Measurements from ENCODE around the gene INO80E.

Gene INO80E

DNA sequence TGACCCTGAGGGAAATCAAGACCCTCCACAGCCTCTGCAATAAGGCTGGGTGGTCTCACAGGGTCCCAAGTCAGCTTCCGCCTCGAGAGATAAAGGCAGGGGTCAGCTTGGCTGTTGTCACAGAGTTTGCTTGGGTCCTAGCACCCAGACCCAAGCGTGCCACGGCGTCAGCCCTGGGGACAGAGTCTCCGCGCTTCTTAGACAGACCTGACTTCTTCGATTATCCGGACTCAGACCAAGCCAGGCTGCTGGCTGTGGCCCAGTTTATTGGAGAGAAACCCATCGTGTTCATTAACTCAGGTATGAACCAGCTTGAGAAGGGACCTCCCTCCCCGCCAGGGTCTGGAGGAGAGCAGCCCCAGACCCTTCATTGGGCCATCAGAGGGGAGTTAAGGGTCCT lies 27.5 kb downstream of the INO80E start:
- Histone ChIP-seq H3K27ac (replicated peaks) (no peak overlapping the region), H3K4me3 (replicated peaks; ENCODE audit: insufficient read depth, low read length) (no peak overlapping the region), H3K27me3 (ENCODE audit: insufficient read depth, poor library complexity, severe bottlenecking) (peaks cover 34% of the 10 kb centered on the region)
- TF ChIP-seq SPI1 (IDR thresholded peaks at IDR 0.05; ENCODE audit: borderline replicate concordance, low read depth) (no peak), GABPA (IDR thresholded peaks at IDR 0.05; ENCODE audit: low read depth) (no peak), POLR2AphosphoS5 (IDR thresholded peaks at IDR 0.05; ENCODE audit: low read depth) (no peak)
- TF ChIP-seq, protein P1, sequence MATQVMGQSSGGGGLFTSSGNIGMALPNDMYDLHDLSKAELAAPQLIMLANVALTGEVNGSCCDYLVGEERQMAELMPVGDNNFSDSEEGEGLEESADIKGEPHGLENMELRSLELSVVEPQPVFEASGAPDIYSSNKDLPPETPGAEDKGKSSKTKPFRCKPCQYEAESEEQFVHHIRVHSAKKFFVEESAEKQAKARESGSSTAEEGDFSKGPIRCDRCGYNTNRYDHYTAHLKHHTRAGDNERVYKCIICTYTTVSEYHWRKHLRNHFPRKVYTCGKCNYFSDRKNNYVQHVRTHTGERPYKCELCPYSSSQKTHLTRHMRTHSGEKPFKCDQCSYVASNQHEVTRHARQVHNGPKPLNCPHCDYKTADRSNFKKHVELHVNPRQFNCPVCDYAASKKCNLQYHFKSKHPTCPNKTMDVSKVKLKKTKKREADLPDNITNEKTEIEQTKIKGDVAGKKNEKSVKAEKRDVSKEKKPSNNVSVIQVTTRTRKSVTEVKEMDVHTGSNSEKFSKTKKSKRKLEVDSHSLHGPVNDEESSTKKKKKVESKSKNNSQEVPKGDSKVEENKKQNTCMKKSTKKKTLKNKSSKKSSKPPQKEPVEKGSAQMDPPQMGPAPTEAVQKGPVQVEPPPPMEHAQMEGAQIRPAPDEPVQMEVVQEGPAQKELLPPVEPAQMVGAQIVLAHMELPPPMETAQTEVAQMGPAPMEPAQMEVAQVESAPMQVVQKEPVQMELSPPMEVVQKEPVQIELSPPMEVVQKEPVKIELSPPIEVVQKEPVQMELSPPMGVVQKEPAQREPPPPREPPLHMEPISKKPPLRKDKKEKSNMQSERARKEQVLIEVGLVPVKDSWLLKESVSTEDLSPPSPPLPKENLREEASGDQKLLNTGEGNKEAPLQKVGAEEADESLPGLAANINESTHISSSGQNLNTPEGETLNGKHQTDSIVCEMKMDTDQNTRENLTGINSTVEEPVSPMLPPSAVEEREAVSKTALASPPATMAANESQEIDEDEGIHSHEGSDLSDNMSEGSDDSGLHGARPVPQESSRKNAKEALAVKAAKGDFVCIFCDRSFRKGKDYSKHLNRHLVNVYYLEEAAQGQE (IDR thresholded peaks at IDR 0.05; ENCODE audit: insufficient replicate concordance, low read depth) = no peak
- TF ChIP-seq, protein P2, sequence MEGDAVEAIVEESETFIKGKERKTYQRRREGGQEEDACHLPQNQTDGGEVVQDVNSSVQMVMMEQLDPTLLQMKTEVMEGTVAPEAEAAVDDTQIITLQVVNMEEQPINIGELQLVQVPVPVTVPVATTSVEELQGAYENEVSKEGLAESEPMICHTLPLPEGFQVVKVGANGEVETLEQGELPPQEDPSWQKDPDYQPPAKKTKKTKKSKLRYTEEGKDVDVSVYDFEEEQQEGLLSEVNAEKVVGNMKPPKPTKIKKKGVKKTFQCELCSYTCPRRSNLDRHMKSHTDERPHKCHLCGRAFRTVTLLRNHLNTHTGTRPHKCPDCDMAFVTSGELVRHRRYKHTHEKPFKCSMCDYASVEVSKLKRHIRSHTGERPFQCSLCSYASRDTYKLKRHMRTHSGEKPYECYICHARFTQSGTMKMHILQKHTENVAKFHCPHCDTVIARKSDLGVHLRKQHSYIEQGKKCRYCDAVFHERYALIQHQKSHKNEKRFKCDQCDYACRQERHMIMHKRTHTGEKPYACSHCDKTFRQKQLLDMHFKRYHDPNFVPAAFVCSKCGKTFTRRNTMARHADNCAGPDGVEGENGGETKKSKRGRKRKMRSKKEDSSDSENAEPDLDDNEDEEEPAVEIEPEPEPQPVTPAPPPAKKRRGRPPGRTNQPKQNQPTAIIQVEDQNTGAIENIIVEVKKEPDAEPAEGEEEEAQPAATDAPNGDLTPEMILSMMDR (IDR thresholded peaks at IDR 0.05; ENCODE audit: insufficient read depth, low read length) = no peak
- DNase-seq (ENCODE audit: low read depth in 1 of 2, low spot score in 1 of 2) = no peak

DNA sequence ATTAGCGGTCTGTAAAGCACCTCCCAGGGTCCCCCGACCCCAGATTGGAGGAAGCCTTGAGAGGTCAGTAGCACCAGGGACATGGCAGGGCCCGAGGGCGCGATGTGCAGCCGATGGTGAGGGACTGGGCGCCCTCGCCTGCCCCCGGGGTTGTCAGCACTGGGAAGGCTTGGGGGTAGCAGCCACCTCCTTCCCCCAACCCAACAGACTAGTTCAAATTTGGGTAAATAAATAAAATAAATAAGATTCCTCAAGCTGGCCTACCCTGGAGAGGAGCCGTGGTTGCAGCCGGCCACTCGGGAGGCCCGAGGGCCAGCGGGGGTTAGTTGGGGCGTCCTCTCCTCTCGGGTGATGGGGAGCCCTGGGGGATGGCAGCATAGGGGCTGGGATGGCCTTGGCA lies 28.4 kb downstream of the INO80E start:
- H3K4me3 ChIP-seq (replicated peaks; ENCODE audit: insufficient read depth, low read length) = no peak overlapping the region
- no peak overlapping the region for H3K27ac ChIP-seq (replicated peaks)
- DNase-seq (ENCODE audit: low read depth in 1 of 2, low spot score in 1 of 2) = no peak
- TF ChIP-seq POLR2AphosphoS5 (IDR thresholded peaks at IDR 0.05; ENCODE audit: low read depth) (no peak), SPI1 (IDR thresholded peaks at IDR 0.05; ENCODE audit: borderline replicate concordance, low read depth) (no peak)
- TF ChIP-seq, protein P2 (IDR thresholded peaks at IDR 0.05; ENCODE audit: insufficient read depth, low read length) = no peak
- peaks cover 41% of the 10 kb centered on the region for H3K27me3 ChIP-seq (ENCODE audit: insufficient read depth, poor library complexity, severe bottlenecking)

DNA sequence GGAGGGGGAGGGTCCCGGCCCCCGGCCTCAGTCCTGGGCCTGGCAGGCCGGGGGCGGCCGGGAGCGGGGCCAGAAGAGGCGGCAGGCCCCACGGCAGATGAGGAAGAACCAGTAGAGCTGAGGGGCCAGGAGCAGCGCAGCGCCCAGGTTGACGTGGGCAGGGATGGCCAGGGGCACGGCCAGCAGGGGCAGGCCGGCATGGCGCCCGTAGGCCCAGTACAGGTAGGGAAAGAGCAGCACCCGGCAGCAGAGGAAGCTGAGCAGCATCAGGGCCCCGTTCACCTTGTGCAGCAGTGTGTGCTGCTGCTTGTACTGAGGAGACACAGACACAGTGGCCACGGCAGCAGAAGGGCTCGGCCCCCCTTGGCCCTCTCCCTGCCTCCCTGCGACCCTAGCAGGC lies 29.1 kb downstream of the INO80E start:
- Histone ChIP-seq H3K4me3 (replicated peaks; ENCODE audit: insufficient read depth, low read length) (no peak overlapping the region), H3K27me3 (ENCODE audit: insufficient read depth, poor library complexity, severe bottlenecking) (peaks cover 48% of the 10 kb centered on the region), H3K27ac (replicated peaks) (no peak overlapping the region)
- DNase-seq (ENCODE audit: low read depth in 1 of 2, low spot score in 1 of 2) = no peak
- TF ChIP-seq, protein P1 (IDR thresholded peaks at IDR 0.05; ENCODE audit: insufficient replicate concordance, low read depth) = no peak
- TF ChIP-seq, protein P2 (IDR thresholded peaks at IDR 0.05; ENCODE audit: insufficient read depth, low read length) = no peak
- TF ChIP-seq GABPA (IDR thresholded peaks at IDR 0.05; ENCODE audit: low read depth) (no peak), POLR2AphosphoS5 (IDR thresholded peaks at IDR 0.05; ENCODE audit: low read depth) (no peak)

DNA sequence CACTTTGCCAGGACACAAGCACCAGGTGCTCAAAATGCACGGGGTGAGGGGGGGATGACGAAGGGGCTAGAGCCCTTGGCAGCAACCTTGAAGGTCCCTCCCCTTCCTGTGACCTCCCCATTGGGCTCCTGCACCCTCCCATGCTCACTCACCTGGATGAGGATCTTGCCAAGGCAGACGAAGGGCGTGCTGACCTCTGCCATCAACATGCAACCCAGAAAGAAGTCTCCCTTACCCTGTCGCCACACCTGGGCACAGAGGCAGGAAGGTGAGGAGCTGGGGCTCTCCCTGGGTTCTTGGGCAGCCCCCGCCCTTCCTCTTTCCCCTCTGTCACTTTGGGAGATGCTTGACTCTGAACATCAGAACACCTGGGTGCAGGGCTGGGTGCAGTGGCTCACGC lies 29.5 kb downstream of the INO80E start:
- H3K4me3 ChIP-seq (replicated peaks; ENCODE audit: insufficient read depth, low read length) = no peak overlapping the region
- H3K27ac ChIP-seq (replicated peaks) = no peak overlapping the region
- H3K27me3 ChIP-seq (ENCODE audit: insufficient read depth, poor library complexity, severe bottlenecking) = peaks cover 50% of the 10 kb centered on the region
- DNase-seq (ENCODE audit: low read depth in 1 of 2, low spot score in 1 of 2) = no peak
- TF ChIP-seq SPI1 (IDR thresholded peaks at IDR 0.05; ENCODE audit: borderline replicate concordance, low read depth) = no peak
- TF ChIP-seq, protein P1 (IDR thresholded peaks at IDR 0.05; ENCODE audit: insufficient replicate concordance, low read depth) = no peak
- TF ChIP-seq, protein P2 (IDR thresholded peaks at IDR 0.05; ENCODE audit: insufficient read depth, low read length) = no peak
- TF ChIP-seq POLR2AphosphoS5 (IDR thresholded peaks at IDR 0.05; ENCODE audit: low read depth) = no peak
- no peak for TF ChIP-seq GABPA (IDR thresholded peaks at IDR 0.05; ENCODE audit: low read depth)
